HG03457 (cell line): ENCODE measurements around the gene ITIH2.

Source experiments
- ATAC-seq: cut with Tn5 transposase; IDR thresholded peaks from one replicate; pipeline ENCODE4 v1.9.1; 2021; ENCODE audit warnings: moderate number of reproducible peaks; ENCODE audit not compliant: unreplicated experiment

The ITIH2 gene

GRCh38 chr10:7792541-7792940 lies 89.4 kb downstream of the ITIH2 start:
- ATAC-seq = no peak

DNA sequence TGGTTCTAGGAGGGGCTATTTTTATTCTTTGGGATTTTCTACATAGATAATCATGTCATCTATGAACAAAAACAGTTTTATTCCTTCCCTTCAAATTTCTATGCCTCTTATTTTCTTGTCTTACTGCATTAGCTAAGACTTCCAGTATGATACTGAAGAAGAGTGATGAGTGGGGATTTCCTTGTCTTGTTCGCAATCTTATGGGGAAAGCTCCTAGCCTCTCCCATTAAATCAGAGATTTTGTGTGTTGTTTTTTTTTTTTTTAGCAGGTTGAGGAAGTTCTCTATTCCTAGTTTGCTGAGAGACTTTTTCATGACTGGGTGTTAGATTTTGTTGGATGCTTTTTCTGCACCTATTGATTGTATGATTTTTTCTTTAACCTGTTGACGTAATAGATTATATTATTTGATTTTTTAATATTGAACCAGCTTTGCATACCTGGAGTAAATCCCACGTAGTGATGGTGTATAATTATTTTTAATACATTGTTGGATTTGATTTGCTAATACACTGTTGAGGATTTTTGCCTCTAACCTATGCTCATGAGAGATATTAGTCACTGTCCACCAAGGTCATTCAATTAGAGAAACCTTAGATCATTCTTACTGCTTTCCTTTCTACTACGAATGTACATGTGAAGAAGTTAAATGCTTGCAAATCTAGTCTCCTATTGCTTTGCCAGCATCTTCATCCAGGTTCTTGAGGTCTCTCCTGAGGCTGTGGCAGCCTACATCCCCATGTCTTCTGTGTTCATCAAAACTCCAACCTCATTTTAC lies 91.3 kb downstream of the ITIH2 start:
- ATAC-seq = no peak

DNA sequence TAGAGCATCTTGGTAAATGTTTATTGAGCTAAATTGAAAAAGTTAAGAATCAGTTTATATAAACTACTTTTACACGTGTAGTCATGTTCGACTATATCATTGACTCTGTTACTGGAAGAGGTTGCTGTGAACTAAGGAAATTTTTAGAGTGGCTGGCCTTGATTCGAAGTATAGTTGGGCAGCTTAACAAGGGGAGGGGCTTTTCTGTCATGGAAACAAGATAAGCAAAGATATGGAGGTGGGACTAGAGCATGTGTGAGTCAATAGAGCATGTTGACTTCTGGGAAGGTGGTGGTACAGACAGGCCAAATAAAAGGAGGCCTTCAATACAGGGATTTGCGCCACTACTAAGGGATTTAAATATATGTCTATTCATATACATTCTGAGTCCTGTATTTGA lies 92.5 kb downstream of the ITIH2 start:
- ATAC-seq = no peak

DNA sequence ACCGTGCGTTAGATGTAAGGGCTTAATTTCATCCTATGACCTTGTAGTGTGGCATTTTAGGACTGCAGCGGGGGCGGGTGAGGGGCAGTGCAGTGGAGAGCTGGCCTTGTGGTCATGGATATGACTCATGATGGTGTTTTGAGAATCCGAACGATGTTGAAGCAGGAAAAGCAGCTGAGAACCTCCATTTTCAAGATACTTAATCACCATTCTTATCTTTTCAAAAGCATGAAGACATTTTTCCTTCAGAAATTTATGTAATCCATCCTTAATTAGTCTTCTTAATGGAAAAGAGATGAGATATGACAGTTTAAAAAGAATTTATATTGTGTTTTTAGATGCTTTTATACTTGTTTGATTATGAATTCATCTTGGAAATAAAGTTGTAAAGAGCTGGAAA lies 94.5 kb downstream of the ITIH2 start:
- ATAC-seq = no peak
